HepG2 (cell line): ENCODE data around the gene YPEL5. TPM values are rescaled to one million over a fixed set of nuclear protein-coding genes. Genes with fewer than 3 reads are reported as not detected.

ENCODE experiments used
- ATAC-seq: fragments of 200-7000 bp; cut with Tn5 transposase; 3 replicates; pipeline ENCODE4 v1.9.1; 2020; ENCODE audit warnings: mild to moderate bottlenecking, moderate library complexity
- BruUV-seq: library from RNA; stranded (reverse); fragments of 400-500 nt; replicated peaks from 2 replicates; lab custom pipeline; 2021; lab: Mats Ljungman, UMichigan
- CTCF ChIA-PET: fragments of 300-600 bp; formaldehyde crosslinking; extraction: SDS; loops from one replicate; lab custom pipeline; 2021; ENCODE audit warnings: low total read pairs, inconsistent platforms, low intra/inter-chr PET ratio; lab: Yijun Ruan, JAX
- POLR2A ChIA-PET: fragments of 350-600 bp; sonication (Branson Sonifier 250); formaldehyde crosslinking; loops from one replicate; lab custom pipeline; 2020; ENCODE audit warnings: antibody characterized with exemption, inconsistent platforms; lab: Yijun Ruan, JAX
- DNase-seq: peaks from one replicate; pipeline ENCODE4 v3.0.0-alpha.2; 2015; ENCODE audit warnings: low spot score
- FAIRE-seq: peaks from 3 replicates; lab custom pipeline; 2011; peaks lifted over from hg19 to GRCh38; lab: Jason Lieb, UNC
- H2AFZ ChIP-seq: one replicate; pipeline ENCODE4 v1.6.1; 2011; ENCODE audit warnings: low read length, inconsistent platforms
- H3K27ac ChIP-seq: fragments of 300-600 bp; 3 replicates; pipeline ENCODE4 v1.8.0; 2011; ENCODE audit warnings: mixed run types, mild to moderate bottlenecking, mixed read lengths, low read length, inconsistent platforms; ENCODE audit not compliant: insufficient read depth; ENCODE audit errors: extremely low read length
- H3K27me3 ChIP-seq, 2 experiments: fragments of 200-600 bp in 1 of 2; 2 replicates in 1 of 2; 3 replicates in 1 of 2; pipeline versions ENCODE4 v1.6.0 to v1.8.0; 2011; ENCODE audit warnings: low read length in 2 of 2, mild to moderate bottlenecking in 2 of 2, moderate library complexity in 2 of 2, inconsistent platforms in 1 of 2; ENCODE audit not compliant: insufficient read depth in 2 of 2, control insufficient read depth in 1 of 2
- H3K36me3 ChIP-seq, 2 experiments: fragments of 200-600 bp in 1 of 2; replicated peaks in 1 of 2; 2 replicates in 1 of 2; 3 replicates in 1 of 2; pipeline versions ENCODE4 v1.5.1 to v1.8.0; 2011; ENCODE audit warnings: low read length in 2 of 2, inconsistent platforms in 1 of 2; ENCODE audit not compliant: insufficient read depth in 2 of 2, control insufficient read depth in 1 of 2
- H3K4me1 ChIP-seq: 2 replicates; pipeline ENCODE4 v1.5.1; 2012; ENCODE audit warnings: low read length, inconsistent platforms; ENCODE audit not compliant: insufficient read depth
- H3K4me2 ChIP-seq: 2 replicates; pipeline ENCODE4 v1.6.0; 2011; ENCODE audit warnings: low read depth, low read length, inconsistent platforms
- H3K4me3 ChIP-seq, 3 experiments: fragments of 200-600 bp in 1 of 3; sonication (generic), shearing (Covaris generic) in 1 of 3; replicated peaks in 1 of 3; 2 replicates each; pipeline ENCODE4 v1.5.1; 2011 to 2016; ENCODE audit warnings: low read length in 3 of 3, inconsistent platforms in 2 of 3, low read depth in 2 of 3, mild to moderate bottlenecking in 2 of 3, control low read depth in 1 of 3, mixed read lengths in 1 of 3; ENCODE audit not compliant: insufficient read depth in 1 of 3
- H3K79me2 ChIP-seq: one replicate; pipeline ENCODE4 v1.6.1; 2011; ENCODE audit warnings: low read length, inconsistent platforms; ENCODE audit not compliant: insufficient read depth
- H3K9ac ChIP-seq: 2 replicates; pipeline ENCODE4 v1.6.0; 2011; ENCODE audit warnings: mild to moderate bottlenecking, low read depth, low read length, inconsistent platforms; ENCODE audit not compliant: insufficient read depth
- H3K9me3 ChIP-seq: 2 replicates; pipeline ENCODE4 v1.5.1; 2012; ENCODE audit warnings: mild to moderate bottlenecking, low read length
- H4K20me1 ChIP-seq: 2 replicates; pipeline ENCODE4 v1.6.0; 2011; ENCODE audit warnings: inconsistent platforms, mild to moderate bottlenecking, low read length, moderate library complexity; ENCODE audit not compliant: insufficient read depth
- ATF7-NPFF ChIP-seq: sonication (generic); formaldehyde crosslinking; IDR thresholded peaks from 2 replicates; pipeline ENCODE4 v1.8.1; 2023; ENCODE audit warnings: mild to moderate bottlenecking, low read depth, missing genetic modification reagents, moderate library complexity
- ELF4 ChIP-seq: sonication (generic); formaldehyde crosslinking; IDR thresholded peaks from 2 replicates; pipeline ENCODE4 v1.5.0; 2020; ENCODE audit warnings: missing genetic modification reagents, mild to moderate bottlenecking, moderate library complexity, borderline replicate concordance
- ETV5 ChIP-seq: IDR thresholded peaks from 2 replicates; pipeline ENCODE4 v1.6.1; 2018; ENCODE audit warnings: missing biosample characterization, missing genetic modification reagents, inconsistent platforms, borderline replicate concordance
- GMEB1 ChIP-seq: sonication (generic); formaldehyde crosslinking; IDR thresholded peaks from 2 replicates; pipeline ENCODE4 v1.5.1; 2020; ENCODE audit warnings: missing genetic modification reagents, mild to moderate bottlenecking, borderline replicate concordance
- KIAA2018 ChIP-seq: sonication (generic); formaldehyde crosslinking; IDR thresholded peaks from 2 replicates; pipeline ENCODE4 v1.5.0; 2020; ENCODE audit warnings: mild to moderate bottlenecking, missing genetic modification reagents, borderline replicate concordance
- MLLT10 ChIP-seq: sonication (generic); formaldehyde crosslinking; IDR thresholded peaks from 2 replicates; pipeline ENCODE4 v1.4.0; 2020; ENCODE audit warnings: missing genetic modification reagents
- NR2C2 ChIP-seq: sonication (generic); formaldehyde crosslinking; IDR thresholded peaks from 2 replicates; pipeline ENCODE4 v1.4.0; 2020; ENCODE audit warnings: missing genetic modification reagents, mild to moderate bottlenecking, moderate library complexity, borderline replicate concordance
- NR3C1 ChIP-seq: sonication (generic); formaldehyde crosslinking; IDR thresholded peaks from 2 replicates; pipeline ENCODE4 v1.4.0; 2020; ENCODE audit warnings: missing genetic modification reagents
- POLR2AphosphoS2 ChIP-seq: IDR thresholded peaks from 2 replicates; pipeline ENCODE4 v1.6.1; 2011; ENCODE audit warnings: low read depth, low read length, improper control_type of control experiment
- SPEN ChIP-seq: sonication (generic); formaldehyde crosslinking; IDR thresholded peaks from 2 replicates; pipeline ENCODE4 v1.5.1; 2020; ENCODE audit warnings: low read depth, mild to moderate bottlenecking, missing genetic modification reagents
- ZBTB14 ChIP-seq: sonication (generic); formaldehyde crosslinking; IDR thresholded peaks from 2 replicates; pipeline ENCODE4 v1.4.0; 2020; ENCODE audit warnings: missing genetic modification reagents
- ZNF362 ChIP-seq: sonication (generic); formaldehyde crosslinking; IDR thresholded peaks from 2 replicates; pipeline ENCODE4 v1.4.0; 2020; ENCODE audit warnings: missing genetic modification reagents, mild to moderate bottlenecking, borderline replicate concordance
- ZNF850 ChIP-seq: sonication (generic); formaldehyde crosslinking; conservative IDR thresholded peaks from 2 replicates; pipeline ENCODE4 v1.9.0; 2021; ENCODE audit warnings: mild to moderate bottlenecking, missing genetic modification reagents
- WGBS: methylation state at CpG from one replicate; pipeline ENCODE4 v1.1.6; 2017; ENCODE audit warnings: low lambda C conversion rate; 5-methylcytosine and 5-hydroxymethylcytosine counted together
- in situ Hi-C: cut with HindIII; loops from 2 replicates; pipeline ENCODE4 v1.10.0; 2017; ENCODE audit warnings: low pct_unique_long_range_greater_than_20kb; ENCODE audit not compliant: extremely low pct_ligation_motif_present
- intact Hi-C: fragments of 100-400 bp; cut with micrococcal nuclease; formaldehyde crosslinking; loops from one replicate; pipeline ENCODE4 v1.10.0; 2022; ENCODE audit not compliant: unreplicated experiment
- polyA plus RNA-seq, 8 experiments: library from polyadenylated mRNA; depleted of rRNA in 3 of 8; stranded (reverse) in 7 of 8; unstranded in 1 of 8; fragments of >200 nt; fragmentation: Illumina TruSeq in 4 of 8; extraction: Trizol in 4 of 8; gene quantifications; 2 replicates each; pipeline versions ENCODE4 v1.2.1 to v1.2.3, GENCODE V29; 2011 to 2016; ENCODE audit warnings: low read depth in 4 of 8, missing spikeins in 1 of 8, mixed read lengths in 1 of 8; ENCODE audit not compliant: insufficient read depth in 1 of 8
- total RNA-seq, 5 experiments: library from RNA; depleted of rRNA; stranded (reverse); fragments of >200 nt; fragmentation: Illumina TruSeq; extraction: Trizol; gene quantifications; 2 replicates each; pipeline ENCODE4 v1.2.3, GENCODE V29; 2016; ENCODE audit warnings: low read depth in 1 of 5

YPEL5 gene
- total and polyA plus RNA-seq, 2 of the 13 experiments (the other 11 are each of a cell fraction or from before 2014, with no cell fraction given) = 12.7 to 49.7 TPM

- DNase-seq (no peak), FAIRE-seq (no peak), ATAC-seq (no peak)
- CTCF ChIA-PET = no interaction called here
- Histone ChIP-seq H3K36me3 (no peaks in the 10 kb centered on the region), H3K4me2 (no peak overlapping the region), H4K20me1 (no peaks in the 10 kb centered on the region), H3K4me3 (no peak overlapping the region), H3K27me3 (peaks cover 2 to 31% of the 10 kb centered on the region in 2 experiments; a peak in 2 of 5 replicates), H3K27ac (no peak overlapping the region), H3K79me2 (no peaks in the 10 kb centered on the region), H3K9ac (no peak overlapping the region), H3K4me1 (no peaks in the 10 kb centered on the region), H3K9me3 (no peaks in the 10 kb centered on the region), H2AFZ (no peak overlapping the region)
- WGBS = 24% methylated on average over 5 of the region's 5 CpGs
- intact Hi-C loops = no loop called here
- in situ Hi-C loops = no loop called here
- no TSS peak for BruUV-seq
- POLR2A ChIA-PET = no interaction called here
- no peak for TF ChIP-seq KIAA2018
- no peak for TF ChIP-seq ZBTB14 (CRISPR knock-in tag)
- TF ChIP-seq POLR2AphosphoS2 = no peak
- TF ChIP-seq ZNF850 (CRISPR knock-in tag) = no peak
- no peak for TF ChIP-seq SPEN (CRISPR knock-in tag)
- TF ChIP-seq ZNF362 (CRISPR knock-in tag) = no peak
- TF ChIP-seq ATF7-NPFF (CRISPR knock-in tag) = no peak
- TF ChIP-seq ETV5 = no peak
- TF ChIP-seq NR3C1 (CRISPR knock-in tag) = no peak
- TF ChIP-seq GMEB1 (CRISPR knock-in tag) = no peak
- no peak for TF ChIP-seq ELF4
- TF ChIP-seq MLLT10 (CRISPR knock-in tag) = no peak
- TF ChIP-seq NR2C2 (CRISPR knock-in tag) = no peak
These were observed 37.2 kb downstream of the YPEL5 start for GRCh38 chr2:30184035-30184434.
